ENCODE data around the gene LIN52.

Gene LIN52, protein sequence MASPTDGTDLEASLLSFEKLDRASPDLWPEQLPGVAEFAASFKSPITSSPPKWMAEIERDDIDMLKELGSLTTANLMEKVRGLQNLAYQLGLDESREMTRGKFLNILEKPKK

DNA sequence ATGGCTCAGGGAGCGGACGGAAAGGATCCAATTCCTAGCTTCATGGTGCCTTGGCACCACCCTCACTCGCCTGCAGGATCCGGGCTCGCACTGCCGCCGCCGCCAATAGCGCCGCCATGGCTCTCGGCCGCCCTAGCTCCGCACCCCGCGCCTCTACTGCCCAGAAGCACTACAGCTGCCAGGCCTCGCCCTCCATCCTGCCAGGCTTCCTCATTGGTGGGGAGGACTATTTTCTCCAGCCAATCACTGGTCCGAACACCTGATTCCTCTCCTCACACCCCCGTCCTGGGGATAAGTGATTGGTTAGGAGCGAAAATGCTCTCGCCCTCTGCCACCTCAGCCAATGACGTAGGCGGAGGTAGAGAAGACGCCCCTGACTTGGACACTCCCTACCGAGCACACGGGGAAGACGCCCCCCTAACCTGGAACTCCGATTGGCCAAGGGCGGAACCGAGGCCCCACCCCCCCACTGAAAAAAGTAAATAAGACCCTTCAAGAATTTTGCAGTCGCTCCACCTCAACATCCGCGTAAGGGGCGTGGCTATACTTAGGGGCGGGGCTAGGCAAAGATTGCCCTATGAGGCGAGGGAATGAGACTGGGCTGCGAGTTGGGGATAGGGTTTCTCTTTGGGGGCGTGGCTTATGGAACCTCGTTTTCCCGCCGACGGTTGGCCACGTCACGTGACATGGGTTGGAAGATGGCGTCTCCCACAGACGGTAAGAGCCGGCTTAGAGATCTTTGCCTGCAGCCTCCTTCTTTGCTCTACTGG is at the start of gene LIN52, which contains the start of gene ALDH6A1:
LIN52 (plus strand) TSS at position 680 of the 770 bp plus-strand sequence; CDS start at position 699, 19 bp downstream.
ALDH6A1 (minus strand) TSS at position 177 of the 770 bp plus-strand sequence; CDS start at position 118, 59 bp downstream.
- DNase-seq: peak; percentile 99 to 100

DNA sequence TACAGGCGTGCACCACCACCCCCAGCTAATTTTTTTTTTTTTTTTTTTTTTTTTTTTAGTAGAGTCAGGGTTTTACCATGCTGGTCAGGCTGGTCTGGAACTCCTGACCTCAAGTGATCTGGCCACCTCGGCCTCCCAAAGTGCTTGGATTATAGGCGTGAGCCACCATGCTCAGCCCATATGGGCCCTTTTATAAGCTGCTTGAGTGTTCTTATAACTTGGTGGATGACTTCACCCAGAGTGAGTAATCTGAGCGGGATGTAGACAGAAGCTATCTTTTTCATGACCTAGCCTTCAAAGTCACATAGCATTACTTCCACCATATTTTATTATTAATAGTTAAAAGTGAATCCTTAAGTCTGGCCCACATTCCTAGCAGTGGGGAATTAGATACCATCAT is 49.2 kb upstream of the LIN52 start:
- no peak for DNase-seq

DNA sequence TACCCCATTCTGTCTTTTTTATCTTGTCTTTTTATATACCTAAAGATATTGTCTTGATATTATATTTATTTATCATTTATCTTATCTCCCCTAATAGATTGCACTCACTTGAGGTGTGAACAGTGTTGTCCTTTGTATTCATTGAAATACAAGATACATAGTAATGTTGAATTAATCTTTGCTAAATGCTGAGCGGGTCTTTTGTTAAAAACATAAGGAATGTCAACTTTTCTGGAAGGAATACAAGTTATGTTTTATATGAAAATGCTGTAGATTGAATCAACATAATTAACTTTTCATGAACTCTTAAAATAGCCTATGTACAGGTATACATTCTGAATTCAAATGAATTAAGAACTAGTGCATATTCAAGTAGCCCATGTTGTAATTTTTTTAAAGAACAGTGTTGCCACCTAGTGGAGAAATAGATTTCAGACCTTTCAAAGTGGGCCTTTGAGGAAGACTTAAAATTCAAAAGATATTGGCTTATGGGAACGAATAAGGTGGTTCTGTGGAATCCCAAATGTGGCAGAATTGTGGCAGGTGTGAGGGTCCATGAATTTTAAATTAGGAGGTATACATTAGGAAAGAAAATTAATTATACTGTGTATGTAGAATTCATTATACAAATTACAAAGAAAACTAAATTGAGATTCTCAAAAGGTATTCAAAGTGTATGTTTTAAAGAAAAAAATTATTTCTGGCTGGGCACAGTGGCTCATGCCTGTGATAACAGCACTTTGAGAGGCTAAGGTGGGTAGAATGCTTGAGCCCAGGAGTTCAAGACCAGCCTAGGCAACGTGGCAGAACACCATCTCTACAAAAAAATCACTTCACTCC is 46.5 kb upstream of the LIN52 start:
- peak in 1 of 2 donors; percentile 26 for DNase-seq

DNA sequence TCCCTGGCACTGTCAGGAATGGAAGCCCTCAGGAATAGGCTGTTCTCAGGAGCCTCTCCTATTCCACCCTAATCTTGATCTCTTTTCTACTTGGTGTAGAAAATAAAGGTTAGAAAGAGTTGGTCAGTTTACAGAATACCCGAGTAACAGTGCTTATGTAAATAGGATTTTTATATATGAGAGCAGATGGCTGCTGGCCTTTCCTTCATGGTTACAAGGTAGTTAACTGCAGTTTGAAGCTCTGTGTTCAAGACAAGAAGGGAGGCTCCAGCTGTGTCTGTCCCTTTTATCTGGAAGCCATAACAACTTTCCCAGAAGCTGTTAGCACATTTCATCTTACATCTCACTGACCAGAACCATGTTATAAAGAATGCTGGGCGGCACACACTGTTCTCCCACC is 42.5 kb upstream of the LIN52 start:
- no peak for DNase-seq

DNA sequence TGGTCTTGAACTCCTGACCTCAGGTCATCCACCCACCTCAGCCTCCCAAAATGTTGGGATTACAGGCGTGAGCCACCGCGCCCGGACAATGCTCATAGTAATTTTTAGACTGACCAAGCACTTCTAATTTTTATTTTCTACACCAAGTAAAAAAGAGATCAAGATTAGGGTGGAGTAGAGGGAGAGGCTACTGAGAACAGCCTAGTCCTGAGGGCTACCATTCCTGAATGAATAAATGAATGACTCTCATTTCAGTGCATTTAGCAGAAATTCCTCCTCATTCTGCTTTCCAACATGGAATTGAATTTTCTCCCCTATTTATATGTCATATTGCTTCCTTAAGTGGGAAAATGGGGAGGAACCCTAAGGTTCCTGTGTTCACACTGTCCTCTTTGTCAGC is 39.2 kb upstream of the LIN52 start:
- no peak for DNase-seq

DNA sequence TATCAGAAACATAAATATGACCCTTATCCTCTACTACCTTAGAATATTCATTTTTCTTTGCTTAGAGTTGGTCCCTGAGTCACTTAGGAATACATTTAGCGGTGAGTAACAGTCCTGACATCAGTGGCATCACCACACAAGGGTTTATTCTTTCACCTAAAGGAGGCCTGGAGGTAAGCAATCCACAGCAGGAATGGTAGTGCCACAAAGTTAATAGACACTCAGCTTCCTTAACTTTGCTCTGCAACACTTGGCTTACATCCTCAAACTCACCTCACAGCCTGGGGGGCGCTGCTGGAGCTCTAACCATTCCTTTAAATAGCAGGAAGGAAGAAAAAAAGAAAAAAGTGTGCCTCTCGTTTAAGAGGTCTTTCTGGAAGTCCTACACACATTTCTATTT is 36.5 kb upstream of the LIN52 start:
- no peak for DNase-seq

DNA sequence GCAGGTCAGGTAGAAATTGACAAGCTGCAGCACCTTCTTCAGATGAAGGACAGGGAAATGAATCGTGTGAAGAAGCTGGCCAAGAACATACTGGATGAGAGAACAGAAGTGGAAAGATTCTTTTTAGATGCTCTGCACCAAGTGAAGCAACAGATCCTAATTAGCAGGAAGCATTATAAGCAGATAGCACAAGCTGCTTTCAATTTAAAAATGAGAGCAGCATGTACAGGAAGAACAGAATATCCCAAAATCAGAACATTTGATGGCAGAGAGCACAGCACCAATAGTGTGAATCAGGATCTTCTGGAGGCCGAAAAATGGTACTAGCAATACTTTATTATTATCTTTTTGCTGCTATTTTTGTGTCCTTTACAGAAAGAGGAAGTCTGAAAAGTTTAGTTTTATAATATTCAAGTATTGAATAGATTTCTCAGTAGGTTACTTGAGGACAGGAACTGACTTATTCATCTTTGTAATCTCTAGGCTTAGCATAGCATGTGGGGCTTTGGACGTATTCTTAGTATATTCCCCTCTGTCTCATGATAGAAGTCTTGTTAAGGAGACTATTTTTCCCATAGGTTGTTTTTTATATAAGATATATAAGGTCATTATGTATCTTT is 34.8 kb upstream of the LIN52 start:
- no peak for DNase-seq

DNA sequence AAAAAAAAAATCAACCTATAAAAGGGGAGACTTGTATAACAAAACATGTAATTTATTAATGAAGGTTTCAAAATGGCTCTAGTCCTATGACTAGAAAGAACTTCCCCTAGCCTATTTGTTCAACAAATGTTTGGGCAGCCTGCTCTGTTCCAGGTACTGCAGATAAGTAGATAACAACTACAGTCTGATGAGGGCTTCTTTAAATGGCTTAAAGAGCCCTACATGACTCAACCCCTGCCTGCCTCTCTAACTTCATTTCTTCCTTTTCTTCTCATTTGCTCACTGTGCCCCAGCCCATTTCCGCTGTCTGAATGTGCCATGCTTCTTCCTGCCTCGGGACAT is 22.0 kb upstream of the LIN52 start:
- DNase-seq: no peak

DNA sequence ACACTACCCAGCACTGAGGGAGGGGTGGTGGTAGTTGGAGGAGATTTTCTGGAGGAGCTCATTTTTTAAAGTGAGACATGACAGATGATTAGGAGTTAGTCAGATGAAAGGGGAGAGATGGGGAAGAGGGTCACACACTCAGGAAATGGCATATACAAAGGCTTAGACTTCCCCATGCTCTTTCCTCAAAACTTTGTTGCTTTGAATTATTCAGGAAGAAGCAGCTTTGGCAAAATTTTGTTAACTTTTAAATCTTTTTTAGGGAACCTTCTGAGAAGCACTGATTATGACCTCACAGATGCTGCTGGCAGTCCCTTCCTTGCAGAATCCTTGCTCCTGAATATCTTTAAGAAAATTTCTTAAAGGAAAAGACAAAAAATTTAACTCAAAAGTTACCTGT is 20.3 kb upstream of the LIN52 start:
- DNase-seq: no peak

DNA sequence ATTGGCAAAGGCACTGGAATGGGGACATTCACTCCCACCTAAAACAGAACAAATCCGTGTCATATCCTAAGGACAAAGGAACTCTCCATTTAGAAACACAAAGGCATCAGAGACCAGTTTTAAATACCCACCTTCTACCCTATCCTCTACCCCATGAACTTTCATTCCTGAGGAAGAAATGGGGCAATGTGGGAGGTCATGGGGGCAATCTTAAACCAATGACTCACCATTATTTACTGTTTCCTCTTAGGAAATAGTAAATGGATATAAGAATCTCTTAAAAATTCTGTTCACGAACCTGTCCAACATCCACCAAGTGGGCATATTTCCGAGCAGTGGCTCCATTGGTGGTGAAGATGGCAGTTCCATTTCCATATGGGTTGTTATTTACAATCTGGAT is 19.9 kb upstream of the LIN52 start:
- no peak for DNase-seq

DNA sequence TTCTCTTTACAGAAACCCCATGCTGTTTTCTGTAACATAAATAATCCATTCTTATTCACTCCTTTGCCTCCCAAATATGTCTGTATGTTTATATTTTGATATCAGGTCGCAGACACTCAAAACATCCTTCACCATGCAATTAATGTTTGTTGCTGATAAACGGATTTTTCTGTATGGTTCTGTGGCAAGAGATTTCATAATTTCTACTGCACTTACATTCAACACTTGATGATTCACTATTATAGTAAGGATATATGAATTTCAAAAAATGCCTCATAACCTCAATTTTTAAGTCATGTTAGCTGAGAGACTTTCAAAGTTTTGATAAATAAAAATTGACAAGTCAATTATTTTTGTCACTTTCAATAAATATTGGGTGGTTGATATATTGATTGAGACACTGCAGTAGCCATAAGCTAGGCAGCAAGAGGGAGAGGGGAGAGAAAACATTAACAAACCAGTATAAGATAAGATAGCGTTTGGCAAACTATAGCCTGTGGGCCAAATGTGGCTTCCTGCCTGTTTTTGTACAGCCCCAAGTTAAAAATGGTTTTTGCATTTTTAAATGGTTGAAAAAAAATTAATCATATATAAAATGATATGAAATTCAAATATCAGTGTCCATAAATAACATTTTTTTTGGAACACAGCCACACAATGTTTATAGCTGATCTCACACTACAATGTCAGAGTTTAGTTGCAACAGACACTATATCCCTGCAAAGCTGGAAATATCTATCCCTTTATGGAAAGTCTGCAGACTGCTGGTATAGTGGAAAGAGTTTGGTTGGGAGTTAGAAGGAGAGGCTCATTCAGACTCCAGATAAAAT is 18.8 kb upstream of the LIN52 start:
- no peak for DNase-seq

DNA sequence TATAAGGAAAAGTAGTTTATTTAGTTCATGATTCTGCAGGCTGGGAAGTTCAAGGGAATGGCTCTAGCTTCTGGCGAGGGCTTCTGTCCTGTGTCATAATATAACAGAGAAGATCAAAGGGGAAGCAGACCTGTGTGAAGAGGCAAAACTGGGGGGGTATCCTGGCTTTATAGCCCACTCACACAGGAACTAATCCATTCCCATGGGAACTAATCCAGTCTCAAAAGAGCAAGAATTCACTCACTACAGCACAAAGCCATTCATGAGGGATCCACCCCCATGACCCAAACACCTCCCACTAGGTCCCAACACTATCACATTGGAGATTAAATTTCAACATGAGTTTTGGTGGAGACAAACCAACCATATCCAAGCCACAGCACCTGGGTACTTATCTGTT is 7.4 kb upstream of the LIN52 start:
- no peak for DNase-seq

DNA sequence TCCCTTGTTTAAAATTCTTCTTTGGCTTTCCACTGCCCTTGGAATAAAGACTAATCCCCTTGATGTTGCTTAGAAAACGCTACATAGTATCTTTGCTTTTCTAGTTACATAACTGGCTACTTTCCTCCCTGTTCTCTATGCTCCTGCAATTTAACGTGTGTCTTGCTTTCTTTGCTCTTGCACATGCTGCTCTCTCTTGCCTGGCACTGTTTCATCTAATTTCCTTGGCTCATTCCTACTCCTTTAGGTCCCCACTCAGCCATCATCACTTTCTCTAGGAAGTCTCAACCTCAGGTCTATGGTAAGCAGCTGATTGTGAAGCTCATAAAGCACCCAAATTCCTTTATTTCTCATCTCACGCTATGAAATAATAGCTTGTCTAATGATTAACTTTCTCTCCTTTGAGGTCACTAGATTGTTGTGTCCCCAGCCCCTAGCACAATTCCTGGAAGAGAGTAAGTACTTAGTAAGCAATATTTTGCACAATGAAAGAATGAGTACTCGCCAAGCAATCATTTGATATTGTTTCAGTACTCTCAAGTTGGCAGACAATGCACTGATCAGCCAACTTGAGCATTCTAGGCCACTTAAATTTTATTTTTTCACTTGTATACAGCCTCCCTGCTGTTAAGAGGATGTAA is 3.8 kb upstream of the LIN52 start:
- no peak for DNase-seq

DNA sequence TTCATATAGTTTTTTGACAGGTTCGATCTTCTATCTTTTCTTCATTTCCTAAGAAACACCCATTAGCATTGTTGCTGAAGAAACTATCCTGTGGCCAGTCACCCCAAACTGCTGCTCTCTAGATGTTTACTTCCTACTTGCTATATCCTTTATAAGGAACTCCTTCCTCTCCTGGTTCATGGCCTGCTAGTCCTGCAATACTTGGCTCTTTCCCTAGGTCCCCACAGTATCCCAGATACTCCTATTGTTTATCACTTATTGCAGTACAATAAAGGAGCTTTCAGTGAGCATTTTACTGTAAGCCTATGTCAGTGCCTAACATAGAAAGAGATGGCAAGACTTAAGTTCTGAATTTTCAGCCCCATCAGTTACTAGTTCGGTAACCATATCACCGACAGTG is 3.3 kb upstream of the LIN52 start:
- DNase-seq: no peak

DNA sequence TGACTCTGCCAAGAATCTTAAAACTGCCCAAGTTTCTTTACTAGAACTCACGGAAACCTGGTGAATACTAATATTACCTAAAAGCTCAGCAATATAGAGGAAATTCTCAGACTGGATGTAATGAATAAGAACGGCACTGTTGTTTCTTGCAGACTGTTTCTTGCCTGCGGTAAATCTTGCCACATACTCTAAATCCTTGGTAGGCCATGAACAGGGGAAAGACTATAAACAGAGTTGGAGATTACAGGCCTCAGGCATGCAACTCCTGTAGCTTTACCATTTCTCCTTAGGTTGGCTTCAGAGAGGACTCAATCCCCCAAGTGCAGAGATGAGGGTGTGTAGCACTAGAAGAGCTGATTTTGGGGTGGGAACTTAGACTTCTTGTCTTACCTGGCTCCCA is 1.6 kb upstream of the LIN52 start:
- DNase-seq: no peak

DNA sequence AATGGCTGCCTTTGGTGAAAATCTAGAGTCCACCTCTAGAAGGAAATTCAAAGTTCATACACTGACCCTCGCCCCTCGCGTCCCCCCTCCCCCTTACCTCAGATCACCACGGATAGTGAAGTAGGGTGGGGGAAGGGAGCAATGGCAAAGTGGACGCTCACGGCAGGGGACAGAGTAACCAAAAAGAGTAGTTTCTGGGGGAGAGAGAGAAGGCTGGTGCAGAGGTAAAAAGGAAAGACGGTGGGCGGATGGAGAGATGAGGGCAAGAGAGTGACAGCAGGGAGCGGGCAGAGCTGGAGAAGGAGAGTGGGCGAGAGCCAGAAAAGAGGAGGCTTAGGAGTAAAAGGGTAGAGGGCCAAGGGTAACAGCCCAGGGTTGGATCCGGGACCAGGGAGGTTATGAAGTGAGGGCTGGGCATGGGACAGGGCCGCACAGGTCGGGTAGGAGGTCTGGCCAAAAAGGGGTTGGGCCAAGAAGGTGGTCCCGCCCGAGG is 926 bp upstream of the LIN52 start:
- DNase-seq: no peak

DNA sequence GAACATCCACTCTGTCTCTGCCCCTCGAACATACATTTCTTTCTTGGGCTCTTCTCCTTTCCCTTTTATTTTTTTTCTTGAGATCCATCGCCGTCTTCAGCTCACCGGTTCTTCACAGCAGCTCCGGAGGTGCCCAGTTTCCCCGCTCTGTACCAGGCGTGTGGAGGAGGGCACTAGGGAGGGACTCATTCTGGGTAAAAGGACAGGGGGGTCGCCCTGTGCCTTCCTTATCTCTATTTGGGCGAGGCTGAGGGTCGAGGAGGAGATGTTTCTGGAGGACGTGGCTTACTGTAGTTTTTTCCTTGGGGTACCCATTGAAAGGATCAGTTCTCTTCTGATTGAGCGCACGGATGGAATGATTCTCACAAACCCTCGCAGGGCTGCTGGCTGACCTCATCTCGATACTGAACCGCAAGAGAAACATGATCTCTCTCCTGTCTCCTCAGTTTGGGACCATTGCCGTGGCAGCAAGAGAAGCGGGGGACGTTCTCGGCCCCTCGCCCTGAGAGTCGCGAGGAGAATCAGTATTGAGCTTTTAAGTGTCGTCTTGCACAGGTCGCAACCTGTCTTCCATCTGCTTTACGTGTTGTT is 386 bp downstream of the LIN52 start:
- DNase-seq: no peak

DNA sequence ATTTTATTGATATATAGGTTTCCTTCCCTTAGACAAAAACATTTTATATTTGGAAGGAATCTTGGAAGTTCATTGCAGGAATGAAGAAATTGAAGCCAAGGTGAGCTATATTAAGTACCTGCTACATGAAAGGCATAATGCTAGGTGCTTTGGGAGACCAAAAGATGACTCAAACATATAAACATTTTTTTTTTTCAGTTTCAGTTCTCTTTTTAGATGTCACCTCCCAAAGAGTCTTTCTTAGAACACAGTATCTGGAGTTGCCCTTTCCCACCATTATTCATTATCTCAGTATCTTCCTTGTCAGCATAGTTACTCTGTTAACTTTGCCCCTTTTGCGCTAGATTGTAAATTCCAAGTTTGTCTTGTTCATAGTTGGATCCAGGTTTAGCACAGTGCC is 1.1 kb downstream of the LIN52 start:
- DNase-seq: no peak

DNA sequence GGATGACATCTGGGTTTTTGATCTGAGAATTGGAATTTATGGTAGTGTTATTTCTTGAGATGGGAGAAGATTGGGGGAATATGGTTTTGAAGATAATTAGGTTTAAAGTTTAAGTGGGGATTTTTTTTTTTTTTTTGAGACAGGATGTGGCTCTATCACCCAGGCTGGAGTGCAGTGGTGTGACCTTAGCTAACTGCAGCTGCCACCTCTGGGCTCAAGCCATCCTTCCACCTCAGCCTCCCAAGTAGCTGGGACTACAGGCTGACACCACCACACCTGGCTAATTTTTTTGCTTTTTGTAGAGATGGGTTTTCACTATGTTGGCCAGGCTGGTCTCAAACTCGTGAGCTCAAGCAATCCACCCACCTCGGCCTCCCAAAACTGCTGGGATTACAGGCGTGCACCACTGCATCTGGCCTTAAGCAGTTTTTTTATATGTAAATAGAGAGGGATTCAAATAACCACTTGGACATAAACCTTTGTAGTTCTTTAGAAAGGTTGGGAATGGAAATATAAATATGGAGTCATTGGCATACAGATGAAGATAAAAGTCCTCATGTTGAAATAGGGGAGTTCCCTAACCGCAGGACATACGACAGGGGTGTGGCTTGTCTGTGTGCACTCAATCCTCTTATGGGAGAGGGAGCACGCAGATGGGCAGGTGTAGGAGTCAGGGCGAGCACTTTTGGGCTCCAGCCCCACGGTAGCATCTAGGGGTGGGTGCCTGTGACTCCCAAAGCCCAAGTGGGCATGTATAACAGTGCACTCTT is 4.7 kb downstream of the LIN52 start:
- DNase-seq: no peak

DNA sequence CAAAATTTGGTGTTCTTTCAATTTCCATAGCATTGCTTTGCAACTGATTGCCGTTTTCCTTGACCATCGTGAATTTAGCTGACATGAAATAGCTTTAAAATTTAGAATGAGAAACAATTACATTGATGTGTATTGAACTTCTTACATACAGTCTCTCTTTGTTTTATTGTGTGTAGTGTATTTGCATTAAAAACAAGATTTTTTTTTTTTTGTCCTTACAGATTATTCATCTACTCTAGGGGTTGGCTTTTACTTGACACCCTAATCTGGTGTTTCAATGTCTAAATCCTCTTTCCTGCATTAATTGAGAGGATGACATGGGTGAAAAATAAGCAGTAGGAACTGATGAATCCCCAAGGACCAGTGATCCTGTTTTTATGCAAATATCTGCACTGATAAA is 20.6 kb downstream of the LIN52 start:
- no peak for DNase-seq

DNA sequence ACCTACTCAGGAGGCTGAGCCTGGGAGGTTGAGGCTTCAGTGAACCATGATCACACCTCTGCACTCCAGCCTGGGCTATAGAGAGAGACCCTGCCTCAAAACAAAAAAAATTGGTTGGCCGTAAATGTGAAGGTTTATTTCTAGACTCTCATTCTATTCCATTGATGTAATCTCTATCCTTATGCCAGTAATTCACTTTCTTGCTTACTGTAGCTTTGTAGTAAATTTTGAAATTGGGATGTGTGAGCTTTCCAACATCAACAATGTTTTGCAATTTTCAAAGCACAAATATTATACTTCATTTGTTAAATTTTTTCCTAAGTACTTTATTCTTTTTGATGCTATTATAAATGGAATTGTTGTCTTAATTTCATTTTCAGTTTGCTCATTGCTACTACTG is 24.6 kb downstream of the LIN52 start:
- DNase-seq: no peak
